ENCODE measurements around the gene ITGA3.

ITGA3 gene

GRCh38 chr17:50062293-50063243, 6.7 kb downstream of the ITGA3 start:
- TF ChIP-seq CTCF (IDR thresholded peaks at IDR 0.05; ENCODE audit: control insufficient read depth, extremely low read depth, insufficient read depth): no peak
- no peak for DNase-seq (ENCODE audit: low read depth)

GRCh38 chr17:50063561-50064252, 7.8 kb downstream of the ITGA3 start:
- H3K4me3 ChIP-seq (ENCODE audit: low read depth, low read length): no peak overlapping the region
- TF ChIP-seq CTCF (IDR thresholded peaks at IDR 0.05; ENCODE audit: control insufficient read depth, extremely low read depth, insufficient read depth): no peak

More at GRCh38 chr17:50062293-50063243, 6.7 kb downstream of the ITGA3 start:
- no peak overlapping the region for H3K4me3 ChIP-seq (ENCODE audit: low read depth, low read length)

GRCh38 chr17:50064253-50065001, 8.5 kb downstream of the ITGA3 start:
- no peak for TF ChIP-seq CTCF (IDR thresholded peaks at IDR 0.05; ENCODE audit: control insufficient read depth, extremely low read depth, insufficient read depth)
- H3K4me3 ChIP-seq (ENCODE audit: low read depth, low read length): no peak overlapping the region
- no peak for DNase-seq (ENCODE audit: low read depth)

More at GRCh38 chr17:50063561-50064252, 7.8 kb downstream of the ITGA3 start:
- no peak for DNase-seq (ENCODE audit: low read depth)

GRCh38 chr17:50065056-50065455, 9.1 kb downstream of the ITGA3 start:
- TF ChIP-seq CTCF (IDR thresholded peaks at IDR 0.05; ENCODE audit: control insufficient read depth, extremely low read depth, insufficient read depth): no peak
- no peak overlapping the region for H3K4me3 ChIP-seq (ENCODE audit: low read depth, low read length)
- no peak for DNase-seq (ENCODE audit: low read depth)

GRCh38 chr17:50066995-50067394, 11.1 kb downstream of the ITGA3 start:
- no peak for TF ChIP-seq CTCF (IDR thresholded peaks at IDR 0.05; ENCODE audit: control insufficient read depth, extremely low read depth, insufficient read depth)
- H3K4me3 ChIP-seq (ENCODE audit: low read depth, low read length): no peak overlapping the region
- no peak for DNase-seq (ENCODE audit: low read depth)

GRCh38 chr17:50067996-50068395, 12.1 kb downstream of the ITGA3 start:
- DNase-seq (ENCODE audit: low read depth): no peak
- TF ChIP-seq CTCF (IDR thresholded peaks at IDR 0.05; ENCODE audit: control insufficient read depth, extremely low read depth, insufficient read depth): no peak
- no peak overlapping the region for H3K4me3 ChIP-seq (ENCODE audit: low read depth, low read length)
